ENCODE measurements around the gene BAD.

Gene BAD

DNA sequence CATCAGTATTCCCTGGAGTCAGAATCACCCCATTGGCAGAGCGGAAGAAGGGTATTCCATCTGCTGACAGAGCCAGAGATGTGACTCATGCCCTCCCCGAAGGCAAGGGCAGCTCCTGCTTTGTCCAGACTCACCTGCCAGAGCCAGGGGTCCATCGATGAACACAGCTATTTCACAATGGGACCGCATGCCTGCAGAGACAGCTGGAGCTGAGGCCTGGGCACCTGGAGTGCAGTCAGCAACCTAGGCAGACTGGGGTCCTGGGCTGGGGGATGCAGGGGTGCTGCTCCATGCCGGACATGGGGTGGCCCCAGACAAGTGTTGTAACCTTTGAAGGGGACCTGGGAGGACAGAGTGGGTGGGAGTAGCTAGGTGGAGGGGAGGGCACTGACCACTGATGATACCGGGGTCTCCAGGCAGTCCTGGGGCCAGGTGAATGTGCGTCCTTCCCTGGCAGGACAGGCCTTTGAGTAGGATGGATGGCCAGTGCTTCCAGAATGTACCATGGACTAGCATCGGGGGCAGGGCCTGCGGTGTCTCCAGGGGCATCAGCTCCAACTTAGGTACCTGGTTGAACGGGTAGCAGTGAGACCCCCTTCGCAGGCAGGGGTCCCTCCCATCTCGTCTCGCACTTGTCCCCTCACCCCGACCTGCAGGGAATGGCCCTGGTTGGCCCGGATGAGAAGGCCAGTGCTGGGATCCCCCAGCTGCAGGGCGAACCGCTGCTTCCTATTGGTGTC lies 60.1 kb downstream of the BAD start:
- no peak overlapping the region for H3K4me3 ChIP-seq (replicated peaks; ENCODE audit: low read depth, low read length)
- DNase-seq (ENCODE audit: extremely low read depth, low read depth), result no peak
- no peak for TF ChIP-seq CTCF (IDR thresholded peaks at IDR 0.05; ENCODE audit: low read depth, low read length, missing control alignments)

DNA sequence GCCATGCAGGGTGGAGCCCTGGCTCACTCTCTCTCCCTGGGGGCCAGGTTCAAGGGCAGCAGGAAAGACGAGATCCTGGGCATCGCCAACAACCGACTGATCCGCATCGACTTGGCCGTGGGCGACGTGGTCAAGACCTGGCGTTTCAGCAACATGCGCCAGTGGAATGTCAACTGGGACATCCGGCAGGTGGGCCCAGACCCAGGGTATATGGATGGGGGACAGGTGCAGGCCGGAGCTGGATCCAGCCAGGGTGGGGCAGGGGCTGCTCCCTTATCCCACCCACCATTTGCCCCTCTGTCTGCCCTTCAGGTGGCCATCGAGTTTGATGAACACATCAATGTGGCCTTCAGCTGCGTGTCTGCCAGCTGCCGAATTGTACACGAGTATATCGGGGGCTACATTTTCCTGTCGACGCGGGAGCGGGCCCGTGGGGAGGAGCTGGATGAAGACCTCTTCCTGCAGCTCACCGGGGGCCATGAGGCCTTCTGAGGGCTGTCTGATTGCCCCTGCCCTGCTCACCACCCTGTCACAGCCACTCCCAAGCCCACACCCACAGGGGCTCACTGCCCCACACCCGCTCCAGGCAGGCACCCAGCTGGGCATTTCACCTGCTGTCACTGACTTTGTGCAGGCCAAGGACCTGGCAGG lies 61.3 kb downstream of the BAD start:
- DNase-seq (ENCODE audit: extremely low read depth, low read depth), result no peak
- H3K4me3 ChIP-seq (replicated peaks; ENCODE audit: low read depth, low read length), result no peak overlapping the region
- no peak for TF ChIP-seq CTCF (IDR thresholded peaks at IDR 0.05; ENCODE audit: low read depth, low read length, missing control alignments)

DNA sequence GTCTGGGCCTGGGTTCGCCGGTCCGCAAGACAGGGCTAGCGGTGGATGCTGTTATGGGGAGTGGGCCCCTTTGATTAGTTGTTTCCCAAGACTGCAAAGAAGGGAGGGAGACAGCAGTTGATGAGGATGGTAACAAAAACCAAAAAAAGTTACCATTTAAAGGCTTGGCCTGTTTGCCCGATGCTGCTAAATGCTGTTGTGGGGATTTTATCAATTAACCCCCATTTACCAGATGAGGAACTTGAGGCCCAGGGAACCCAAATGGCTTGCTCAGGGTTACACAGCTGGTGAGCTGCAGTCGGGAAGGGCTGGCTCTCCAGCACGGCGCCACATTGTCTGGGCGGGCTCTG lies 61.8 kb downstream of the BAD start:
- no peak for TF ChIP-seq CTCF (IDR thresholded peaks at IDR 0.05; ENCODE audit: low read depth, low read length, missing control alignments)
- DNase-seq (ENCODE audit: extremely low read depth, low read depth), result no peak
- no peak overlapping the region for H3K4me3 ChIP-seq (replicated peaks; ENCODE audit: low read depth, low read length)

DNA sequence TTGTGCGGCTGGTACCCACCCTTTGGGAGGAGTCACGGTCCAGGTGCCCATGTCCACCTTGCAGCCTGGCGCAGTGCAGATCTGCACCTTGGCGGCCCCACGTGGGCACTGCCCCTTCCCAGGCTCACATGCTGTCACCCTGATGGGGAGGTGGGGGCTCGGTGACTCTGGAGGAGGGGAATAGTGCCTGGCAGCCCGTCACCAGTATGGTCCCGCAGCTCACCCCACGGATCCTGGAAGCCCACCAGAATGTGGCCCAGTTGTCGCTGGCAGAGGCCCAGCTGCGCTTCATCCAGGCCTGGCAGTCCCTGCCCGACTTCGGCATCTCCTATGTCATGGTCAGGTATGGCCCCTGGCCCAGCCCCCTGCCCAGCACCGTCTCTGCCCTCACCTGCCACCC lies 63.7 kb downstream of the BAD start:
- H3K4me3 ChIP-seq (replicated peaks; ENCODE audit: low read depth, low read length), result no peak overlapping the region
- TF ChIP-seq CTCF (IDR thresholded peaks at IDR 0.05; ENCODE audit: low read depth, low read length, missing control alignments), result no peak
- DNase-seq (ENCODE audit: extremely low read depth, low read depth), result no peak

GRCh38 chr11:64220271-64220670 lies 64.2 kb downstream of the BAD start:
- H3K4me3 ChIP-seq (replicated peaks; ENCODE audit: low read depth, low read length), result no peak overlapping the region
- TF ChIP-seq CTCF (IDR thresholded peaks at IDR 0.05; ENCODE audit: low read depth, low read length, missing control alignments), result no peak

More at GRCh38 chr11:64220271-64220670, 64.2 kb downstream of the BAD start:
- DNase-seq (ENCODE audit: extremely low read depth, low read depth), result no peak

Data from HFF-Myc (cell line).